Body of pancreas (tissue), 4 donors: Measurements from ENCODE around the gene ARG2.

ENCODE experiments used
- POLR2A ChIP-seq, 3 donors: fragments of 450-650 bp; IDR thresholded peaks; one replicate each; pipeline ENCODE4 v1.6.1; 2016; ENCODE audit warnings: antibody characterized with exemption in 3 of 3, mild to moderate bottlenecking in 2 of 3
- TF ChIP-seq, protein P1 (sequence below), 7 experiments: fragments of 450-650 bp in 4 of 7; fragments of 200-600 bp in 3 of 7; sonication (generic) in 3 of 7; IDR thresholded peaks; one replicate each; pipeline ENCODE4 v1.5.1; 2016 to 2019; ENCODE audit warnings: antibody characterized with exemption in 7 of 7

DNA sequence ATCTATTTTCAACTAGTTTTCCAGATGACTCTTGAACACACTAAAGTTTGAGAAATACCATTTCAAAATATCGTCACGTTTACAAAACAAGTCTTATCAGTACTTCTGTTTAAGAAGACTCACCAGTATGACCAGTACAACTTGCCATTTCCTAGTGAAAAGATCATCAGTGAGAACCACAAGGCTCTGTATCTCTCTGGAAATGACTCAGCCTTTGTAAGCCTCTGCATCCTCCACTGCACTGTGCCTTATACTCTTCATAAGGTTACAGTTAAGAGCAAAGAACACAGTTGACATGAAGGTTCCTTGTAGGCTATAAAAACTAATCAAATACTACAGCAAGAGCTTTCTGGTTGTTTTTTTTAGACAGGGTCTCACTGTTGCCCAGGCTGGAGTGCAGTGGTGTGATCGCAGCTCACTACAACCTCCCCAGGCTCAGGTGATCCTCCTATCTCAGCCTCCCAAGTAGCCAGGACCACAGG lies 60.4 kb downstream of the ARG2 start:
- TF ChIP-seq, protein P1, sequence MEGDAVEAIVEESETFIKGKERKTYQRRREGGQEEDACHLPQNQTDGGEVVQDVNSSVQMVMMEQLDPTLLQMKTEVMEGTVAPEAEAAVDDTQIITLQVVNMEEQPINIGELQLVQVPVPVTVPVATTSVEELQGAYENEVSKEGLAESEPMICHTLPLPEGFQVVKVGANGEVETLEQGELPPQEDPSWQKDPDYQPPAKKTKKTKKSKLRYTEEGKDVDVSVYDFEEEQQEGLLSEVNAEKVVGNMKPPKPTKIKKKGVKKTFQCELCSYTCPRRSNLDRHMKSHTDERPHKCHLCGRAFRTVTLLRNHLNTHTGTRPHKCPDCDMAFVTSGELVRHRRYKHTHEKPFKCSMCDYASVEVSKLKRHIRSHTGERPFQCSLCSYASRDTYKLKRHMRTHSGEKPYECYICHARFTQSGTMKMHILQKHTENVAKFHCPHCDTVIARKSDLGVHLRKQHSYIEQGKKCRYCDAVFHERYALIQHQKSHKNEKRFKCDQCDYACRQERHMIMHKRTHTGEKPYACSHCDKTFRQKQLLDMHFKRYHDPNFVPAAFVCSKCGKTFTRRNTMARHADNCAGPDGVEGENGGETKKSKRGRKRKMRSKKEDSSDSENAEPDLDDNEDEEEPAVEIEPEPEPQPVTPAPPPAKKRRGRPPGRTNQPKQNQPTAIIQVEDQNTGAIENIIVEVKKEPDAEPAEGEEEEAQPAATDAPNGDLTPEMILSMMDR (IDR thresholded peaks at IDR 0.05) = no peak
- TF ChIP-seq POLR2A (IDR thresholded peaks at IDR 0.05) = no peak
